HG02759 (cell line): ENCODE results near the gene TMEM145.

Experiments used
- ATAC-seq: cut with Tn5 transposase; IDR thresholded peaks from one replicate; pipeline ENCODE4 v1.9.1; 2021; ENCODE audit warnings: mild to moderate bottlenecking, moderate library complexity; ENCODE audit not compliant: unreplicated experiment

TMEM145 gene

DNA sequence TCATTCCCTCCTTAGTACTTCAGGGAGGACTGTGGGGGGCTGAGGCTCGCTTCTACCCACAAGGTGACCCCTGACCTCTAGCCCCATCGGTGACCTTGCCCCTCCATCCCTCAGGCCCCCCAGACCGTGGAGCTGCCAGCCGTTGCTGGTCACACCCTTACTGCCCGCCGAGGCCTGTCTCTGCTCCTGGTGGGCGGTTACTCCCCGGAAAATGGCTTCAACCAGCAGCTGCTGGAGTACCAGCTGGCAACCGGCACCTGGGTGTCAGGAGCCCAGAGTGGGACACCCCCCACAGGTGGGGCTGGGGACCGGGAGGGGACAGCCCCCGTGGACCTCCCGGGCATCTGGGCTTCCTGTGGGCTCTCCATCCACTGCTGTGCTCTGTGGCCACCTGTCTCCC, 44.2 kb downstream of the TMEM145 start:
- ATAC-seq, result no peak

DNA sequence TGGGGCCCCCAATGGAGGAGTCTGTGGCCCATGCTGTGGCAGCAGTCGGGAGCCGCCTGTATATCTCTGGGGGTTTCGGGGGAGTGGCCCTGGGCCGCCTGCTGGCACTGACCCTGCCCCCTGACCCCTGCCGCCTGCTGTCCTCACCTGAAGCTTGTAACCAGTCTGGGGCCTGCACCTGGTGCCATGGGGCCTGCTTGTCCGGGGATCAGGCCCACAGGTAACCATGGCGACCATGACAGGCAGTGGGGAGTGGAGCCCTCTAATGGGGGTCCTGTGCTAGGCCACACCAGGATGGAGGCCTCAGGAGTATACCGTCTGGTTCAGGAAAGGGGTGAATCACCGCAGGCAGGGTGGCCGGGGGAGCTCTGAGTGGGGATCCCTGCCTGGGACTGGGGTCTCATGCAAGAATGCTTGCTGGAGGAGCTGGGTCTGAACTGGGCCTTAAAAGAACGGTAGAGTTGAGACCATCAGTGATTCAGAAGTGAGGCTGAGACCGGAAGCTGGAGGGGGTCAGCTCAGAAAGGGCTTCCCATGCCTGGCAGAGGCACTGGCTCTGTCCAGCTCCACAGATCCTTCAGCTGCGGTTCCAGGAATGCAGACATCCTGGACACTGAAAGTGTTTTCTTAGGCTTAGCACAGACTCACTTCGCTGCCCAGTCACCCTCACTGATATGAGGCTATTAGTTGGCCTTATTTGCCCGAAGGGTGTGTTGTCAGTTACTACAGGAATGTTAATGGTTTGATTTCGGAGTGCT, 47.9 kb downstream of the TMEM145 start:
- no peak for ATAC-seq

DNA sequence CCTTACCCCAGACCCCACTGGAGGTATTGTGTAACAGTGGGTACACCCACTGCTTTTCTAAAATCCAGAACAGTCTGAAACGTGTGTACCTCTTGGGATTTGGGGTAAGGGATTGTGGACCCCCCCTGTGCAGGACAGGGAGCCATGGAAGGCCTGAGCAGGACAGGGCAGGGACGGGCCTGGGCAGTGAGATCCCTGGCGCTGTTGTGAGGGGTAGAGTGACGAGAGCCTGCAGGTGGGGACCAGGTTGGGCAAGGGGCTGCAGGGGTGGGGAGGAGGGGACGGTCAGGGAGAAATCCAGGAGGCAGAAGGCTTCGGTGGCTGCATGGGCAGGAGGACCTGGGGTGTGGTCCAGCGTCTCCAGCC, 48.4 kb downstream of the TMEM145 start:
- no peak for ATAC-seq

DNA sequence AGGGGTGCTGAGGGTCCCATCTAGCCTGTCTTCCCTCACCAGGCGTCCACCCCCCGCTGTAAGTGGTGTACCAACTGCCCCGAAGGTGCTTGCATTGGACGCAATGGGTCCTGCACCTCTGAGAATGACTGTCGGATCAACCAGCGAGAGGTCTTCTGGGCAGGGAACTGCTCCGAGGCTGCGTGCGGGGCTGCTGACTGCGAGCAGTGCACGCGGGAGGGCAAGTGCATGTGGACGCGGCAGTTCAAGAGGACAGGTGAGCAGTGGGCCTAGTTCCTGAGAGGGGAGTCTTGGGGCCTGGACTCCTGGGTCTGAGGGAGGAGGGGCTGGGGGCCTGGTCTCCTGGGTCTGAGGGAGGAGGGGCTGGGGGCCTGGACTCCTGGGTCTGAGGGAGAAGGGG, 49.2 kb downstream of the TMEM145 start:
- ATAC-seq, result no peak

DNA sequence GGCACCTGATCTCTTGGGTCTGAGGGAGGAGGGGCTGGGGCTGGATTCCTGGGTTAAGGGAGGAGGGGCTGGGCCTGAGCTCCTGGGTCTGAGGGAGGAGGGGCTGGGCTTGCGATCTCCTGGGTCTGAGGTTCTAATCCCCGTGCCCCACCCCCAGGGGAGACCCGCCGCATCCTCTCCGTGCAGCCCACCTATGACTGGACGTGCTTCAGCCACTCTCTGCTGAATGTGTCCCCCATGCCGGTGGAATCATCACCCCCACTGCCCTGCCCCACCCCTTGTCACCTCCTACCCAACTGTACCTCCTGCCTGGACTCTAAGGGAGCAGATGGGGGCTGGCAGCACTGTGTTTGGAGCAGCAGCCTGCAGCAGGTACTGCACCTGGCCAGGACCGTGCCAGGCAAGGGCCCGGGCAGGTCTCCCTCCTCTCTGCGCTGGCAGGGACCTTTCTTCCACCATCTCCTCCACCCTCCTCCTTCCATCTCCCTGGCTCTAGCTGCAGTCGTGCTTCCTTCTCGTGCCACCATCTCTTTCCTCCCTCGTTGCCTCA, 49.9 kb downstream of the TMEM145 start:
- ATAC-seq, result no peak

DNA sequence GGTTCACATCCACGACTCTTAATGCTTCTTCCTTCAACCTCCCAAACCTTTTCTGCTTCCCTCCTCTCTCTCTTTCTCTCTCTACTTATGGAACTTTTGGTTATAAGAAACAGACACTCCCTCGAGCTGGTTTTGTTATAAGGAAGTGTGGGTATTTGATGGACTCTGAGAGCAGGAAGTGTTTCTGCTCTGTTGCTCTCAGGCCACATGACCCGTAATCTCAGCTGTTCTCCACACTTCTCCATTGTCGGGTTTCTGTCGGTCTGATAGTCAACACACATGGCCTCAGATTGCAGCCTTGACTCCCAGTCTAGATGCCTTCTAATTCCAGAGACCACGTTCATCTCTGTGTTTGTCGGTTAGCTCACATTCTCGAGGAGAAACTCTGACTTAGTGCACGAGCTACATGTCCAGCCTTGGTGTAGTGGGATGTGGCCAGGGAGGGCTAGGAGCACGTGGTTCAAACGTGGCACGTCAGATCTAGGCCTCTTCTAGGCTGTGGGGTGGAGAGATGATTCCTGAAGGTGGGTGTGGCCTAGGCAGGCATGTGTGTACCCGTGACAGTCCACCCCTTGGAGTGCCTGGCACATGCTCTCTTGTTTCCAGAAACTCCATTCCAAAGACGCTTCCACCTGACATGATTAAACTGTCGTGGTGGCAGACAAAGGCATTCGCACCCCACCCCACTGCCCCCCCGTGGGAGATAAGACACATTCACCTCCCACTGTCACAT, 50.7 kb downstream of the TMEM145 start:
- no peak for ATAC-seq

DNA sequence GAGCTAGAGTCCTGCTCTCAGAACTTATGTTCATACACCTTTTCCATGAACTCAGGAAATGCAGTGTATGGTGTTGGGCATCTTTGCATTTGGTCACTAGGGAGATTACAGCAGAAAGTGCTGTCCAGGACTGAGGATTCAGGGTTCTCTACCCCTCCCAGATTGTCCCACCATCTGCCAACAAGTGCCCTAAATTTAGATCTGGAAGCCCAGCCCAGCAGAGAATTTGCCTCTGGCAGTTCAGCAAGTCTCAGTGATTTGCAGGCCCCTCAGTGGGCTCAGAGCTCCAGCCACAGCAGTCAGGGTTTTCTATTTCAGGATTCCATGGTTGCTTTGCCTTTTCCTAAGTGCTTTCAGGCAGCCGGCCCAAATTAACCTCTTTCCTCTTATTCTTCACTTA, 53.6 kb downstream of the TMEM145 start:
- no peak for ATAC-seq

DNA sequence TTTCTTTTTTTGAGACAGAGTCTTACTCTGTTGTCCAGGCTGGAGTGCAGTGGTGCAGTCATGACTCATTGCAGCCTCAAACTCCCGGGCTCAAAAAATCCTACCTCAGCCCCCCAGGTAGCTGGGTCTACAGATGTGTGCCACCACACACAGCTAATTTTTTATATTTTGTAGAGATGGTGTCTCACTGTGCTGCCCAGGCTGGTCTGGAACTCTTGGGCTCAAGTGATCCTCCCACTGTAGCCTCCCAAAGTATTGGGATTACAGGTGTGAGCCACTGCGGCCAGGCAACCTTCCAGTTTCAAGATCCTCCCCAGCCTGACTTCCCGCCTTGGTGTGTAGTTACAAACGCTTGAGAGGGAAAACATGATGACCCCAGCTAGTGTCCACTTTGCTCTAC, 54.8 kb downstream of the TMEM145 start:
- no peak for ATAC-seq

DNA sequence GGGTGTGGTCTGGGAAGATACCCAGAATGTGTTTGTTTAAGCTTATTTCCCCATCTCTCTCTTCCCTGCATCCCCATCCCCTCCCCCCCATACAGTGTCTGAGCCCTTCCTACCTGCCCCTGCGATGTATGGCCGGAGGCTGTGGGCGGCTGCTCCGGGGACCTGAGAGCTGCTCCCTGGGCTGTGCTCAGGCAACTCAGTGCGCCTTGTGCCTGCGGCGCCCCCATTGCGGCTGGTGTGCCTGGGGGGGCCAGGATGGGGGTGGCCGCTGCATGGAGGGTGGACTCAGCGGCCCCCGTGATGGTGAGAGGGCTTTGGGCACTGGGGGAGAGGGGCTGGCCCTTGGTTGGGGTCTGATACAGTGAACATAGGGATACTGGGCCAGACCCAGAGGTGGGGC, 55.3 kb downstream of the TMEM145 start:
- ATAC-seq, result no peak

DNA sequence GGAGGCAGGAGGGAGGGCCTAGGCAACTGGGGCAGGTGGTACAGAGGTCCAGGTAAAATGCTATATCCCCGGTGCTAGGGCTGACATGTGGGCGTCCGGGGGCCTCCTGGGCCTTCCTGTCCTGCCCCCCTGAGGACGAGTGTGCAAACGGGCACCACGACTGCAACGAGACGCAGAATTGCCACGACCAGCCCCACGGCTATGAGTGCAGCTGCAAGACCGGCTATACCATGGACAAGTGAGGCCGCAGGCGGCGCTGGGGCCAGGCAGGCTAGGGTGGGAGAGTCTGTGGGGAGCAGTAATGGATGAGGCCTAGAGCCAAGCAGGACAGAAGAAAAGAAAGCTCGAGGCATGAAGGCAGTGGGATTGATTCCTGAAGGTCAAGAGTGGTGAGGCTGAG, 55.7 kb downstream of the TMEM145 start:
- no peak for ATAC-seq

DNA sequence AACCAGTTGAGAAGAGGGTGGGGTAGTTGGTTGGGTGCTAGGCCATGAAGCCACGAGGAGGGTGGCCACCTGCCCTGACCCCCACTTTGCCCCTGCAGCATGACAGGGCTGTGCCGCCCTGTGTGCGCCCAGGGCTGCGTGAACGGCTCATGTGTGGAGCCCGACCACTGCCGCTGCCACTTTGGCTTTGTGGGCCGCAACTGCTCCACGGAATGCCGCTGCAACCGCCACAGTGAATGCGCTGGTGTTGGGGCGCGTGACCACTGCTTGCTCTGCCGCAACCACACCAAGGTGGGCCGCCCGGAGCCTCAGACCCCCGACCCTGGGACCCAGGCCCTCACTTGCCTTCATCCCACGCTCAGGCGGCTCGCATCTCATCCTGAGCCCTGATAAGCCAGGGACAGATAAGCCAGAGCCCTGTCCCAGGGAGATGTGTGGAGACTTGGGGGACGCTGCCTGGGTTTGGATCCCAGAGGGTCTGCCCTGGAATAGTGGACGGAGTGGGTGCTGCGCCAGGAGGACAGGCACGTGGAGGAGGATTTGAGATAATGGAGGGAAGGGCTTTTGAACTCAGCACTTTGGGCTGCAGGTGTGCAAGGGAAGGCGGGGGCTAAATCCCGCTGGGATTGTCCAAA, 56.4 kb downstream of the TMEM145 start:
- ATAC-seq, result no peak

DNA sequence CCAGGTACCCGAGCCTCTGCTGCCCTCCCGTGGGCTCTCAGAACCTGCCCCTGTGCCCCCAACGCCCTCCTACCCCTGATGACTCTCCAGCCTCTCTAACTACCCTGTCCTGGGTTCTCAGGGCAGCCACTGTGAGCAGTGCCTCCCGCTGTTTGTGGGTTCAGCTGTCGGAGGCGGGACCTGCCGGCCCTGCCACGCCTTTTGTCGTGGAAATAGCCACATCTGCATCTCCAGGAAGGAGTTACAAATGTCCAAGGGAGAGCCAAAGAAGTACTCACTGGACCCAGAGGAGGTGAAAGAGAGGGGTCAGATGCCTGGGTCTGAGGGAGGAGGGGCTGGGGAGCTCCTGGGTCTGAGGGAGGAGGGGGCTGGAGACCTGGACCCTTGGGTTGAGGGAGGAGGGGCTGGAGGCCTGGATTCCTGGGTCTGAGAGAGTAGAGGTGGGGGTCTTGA, 57.0 kb downstream of the TMEM145 start:
- no peak for ATAC-seq

DNA sequence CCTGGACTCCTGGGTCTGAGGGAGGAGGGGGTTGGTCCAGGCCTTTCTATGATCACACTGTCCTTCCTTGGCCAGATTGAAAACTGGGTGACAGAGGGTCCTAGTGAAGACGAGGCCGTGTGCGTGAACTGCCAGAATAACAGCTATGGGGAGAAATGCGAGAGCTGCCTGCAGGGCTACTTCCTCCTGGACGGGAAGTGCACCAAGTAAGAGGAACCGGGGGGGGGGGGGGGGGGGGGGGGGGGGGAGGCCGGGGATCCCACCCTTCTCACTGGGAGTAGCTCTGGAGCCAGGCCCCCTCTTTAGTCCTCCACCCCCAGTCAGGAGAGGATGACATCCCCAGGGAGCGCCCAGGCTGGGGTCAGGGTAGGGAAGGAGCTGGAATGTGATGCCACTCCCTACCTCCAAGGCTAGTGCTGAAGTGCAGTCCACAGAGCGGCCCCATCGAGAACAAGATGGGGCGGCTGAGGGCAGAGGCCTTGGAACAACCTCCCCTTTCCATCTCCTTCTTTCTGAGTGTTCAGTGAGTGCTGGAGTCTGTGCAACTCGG, 57.6 kb downstream of the TMEM145 start:
- ATAC-seq, result no peak
